ENCODE results near the gene TMEM50A. TPM values are rescaled to one million over a fixed set of nuclear protein-coding genes. Genes with fewer than 3 reads are reported as not detected.
"Not testable (repeated sequence)": the region's sequence is repeated elsewhere in the genome, so short reads cannot be mapped to it uniquely, and the experiment has no call there.

The TMEM50A gene
- total RNA-seq, 1 experiment from 2014 or later, result 95.9 TPM

DNA sequence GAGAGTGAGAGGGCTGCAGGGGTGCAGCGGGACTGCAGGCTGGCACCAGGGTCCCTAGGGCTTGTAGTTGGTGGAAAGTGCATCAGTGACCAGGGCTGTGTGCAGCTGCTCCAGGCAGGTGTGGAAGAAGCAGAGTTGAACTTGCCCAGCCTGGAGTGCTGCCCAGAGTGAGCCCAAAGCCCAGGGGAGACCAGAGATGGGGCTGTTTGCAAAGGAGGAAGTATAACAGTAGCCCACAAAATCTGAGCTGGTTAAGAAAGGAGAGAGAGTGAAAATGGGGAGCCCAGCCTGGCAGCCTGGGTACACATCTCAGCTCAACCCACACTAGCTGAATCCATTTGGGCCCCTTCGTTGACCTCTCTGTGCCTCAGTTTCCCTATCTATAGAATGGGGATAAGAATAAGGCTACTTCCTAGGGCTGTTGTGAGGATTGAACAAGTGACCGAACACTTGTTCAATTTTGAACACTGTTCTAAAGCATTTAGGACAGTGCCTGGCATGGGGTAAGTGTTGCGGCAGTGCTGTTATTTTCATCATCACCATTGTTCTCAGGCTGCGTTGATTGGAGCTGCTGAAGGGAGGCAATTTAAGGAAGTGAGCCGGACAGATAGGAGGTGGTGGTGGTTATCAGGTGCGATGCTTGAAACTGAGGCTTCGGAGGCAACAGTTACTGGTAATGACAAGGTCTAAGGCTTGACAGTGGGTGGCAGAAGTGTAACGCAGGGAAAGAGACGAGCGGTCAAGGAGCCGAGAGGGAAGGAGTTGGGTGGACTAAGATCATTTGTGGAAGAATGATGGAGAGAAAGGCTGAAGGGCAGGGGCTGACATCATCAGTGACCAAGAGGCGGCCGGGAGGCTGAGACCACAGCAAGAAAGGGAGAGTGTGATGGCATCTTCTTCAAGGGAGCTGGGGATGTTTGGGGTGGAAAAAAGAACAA lies 43.0 kb upstream of the TMEM50A start:
- not testable (repeated sequence) for H3K27ac Mint-ChIP-seq; H2BK15ac ChIP-seq (ENCODE audit: low read depth, low read length); H3K23me2 ChIP-seq (ENCODE audit: insufficient read length, low read depth, low read length, poor library complexity, severe bottlenecking); H3K79me1 ChIP-seq (ENCODE audit: insufficient read depth, low read depth, low read length, poor library complexity, severe bottlenecking); H3K23ac ChIP-seq (ENCODE audit: insufficient read length, low read depth, low read length); H3K14ac ChIP-seq (ENCODE audit: insufficient read depth, low read length); H4K20me1 ChIP-seq (ENCODE audit: control insufficient read depth, insufficient read depth, insufficient read length); H3K9me3 Mint-ChIP-seq; H2BK5ac ChIP-seq (ENCODE audit: insufficient read length, low read length); H3K9ac ChIP-seq (ENCODE audit: extremely low read depth, insufficient read length, low read length); H3K9me3 ChIP-seq (ENCODE audit: control insufficient read depth, low read depth, low read length); H3K4ac ChIP-seq (ENCODE audit: low read depth, low read length); H3K36me3 Mint-ChIP-seq (ENCODE audit: insufficient read depth in 1 of 3, low read depth in 3 of 3); H2AK5ac ChIP-seq (ENCODE audit: insufficient read length, low read length); H4K8ac ChIP-seq (replicated peaks; ENCODE audit: insufficient read length, low read depth, low read length); H4K91ac ChIP-seq (ENCODE audit: insufficient read length, low read depth, low read length); H3K79me2 ChIP-seq (ENCODE audit: insufficient read depth, low read length); H3K4me3 Mint-ChIP-seq; H3K18ac ChIP-seq (ENCODE audit: insufficient read length, low read depth, low read length); H3K27ac ChIP-seq (ENCODE audit: insufficient read length, low read depth, low read length); H3K56ac ChIP-seq (ENCODE audit: insufficient read length, low read depth, low read length); H2BK120ac ChIP-seq (ENCODE audit: low read depth, low read length, poor library complexity, severe bottlenecking); H3T11ph ChIP-seq (ENCODE audit: low read length); H2BK20ac ChIP-seq (ENCODE audit: low read depth, low read length, poor library complexity, severe bottlenecking); H3K4me1 ChIP-seq (ENCODE audit: insufficient read depth, low read length); DNase-seq; H2AFZ ChIP-seq (ENCODE audit: low read length); H3K4me1 Mint-ChIP-seq; H3K27me3 ChIP-seq (ENCODE audit: insufficient read depth, low read length); H3K4me2 ChIP-seq (ENCODE audit: insufficient read depth, insufficient read length, low read length); H4K5ac ChIP-seq (ENCODE audit: insufficient read length, low read depth, low read length); H3K27me3 Mint-ChIP-seq (ENCODE audit: low read depth); H2BK12ac ChIP-seq (ENCODE audit: insufficient read length, low read depth, low read length)
- no CpG with 5 or more reads among the region's 14 CpGs for WGBS (ENCODE audit: extremely low coverage, insufficient read length, low lambda C conversion rate)

DNA sequence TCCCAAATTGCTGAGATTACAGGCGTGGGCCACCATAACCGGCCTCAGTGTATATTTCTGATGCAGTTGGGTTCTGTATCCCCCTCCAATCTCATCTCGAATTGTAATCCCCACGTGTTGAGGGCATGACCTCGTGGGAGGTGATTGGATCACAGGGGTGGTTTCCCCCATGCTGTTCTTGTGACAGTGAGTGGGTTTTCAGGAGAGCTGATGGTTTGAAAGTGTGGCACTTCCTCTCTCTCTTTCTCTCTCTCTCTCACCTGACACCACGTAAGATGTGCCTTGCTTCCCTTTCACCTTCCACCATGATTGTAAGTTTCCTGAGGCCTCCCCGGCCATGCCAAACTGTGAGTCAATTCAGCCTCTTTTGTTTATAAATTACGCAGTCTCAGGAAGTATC lies 41.6 kb upstream of the TMEM50A start:
- H3K4me1 Mint-ChIP-seq; H3K4me2 ChIP-seq (ENCODE audit: insufficient read depth, insufficient read length, low read length); H3K23ac ChIP-seq (ENCODE audit: insufficient read length, low read depth, low read length); H4K91ac ChIP-seq (ENCODE audit: insufficient read length, low read depth, low read length); H3K18ac ChIP-seq (ENCODE audit: insufficient read length, low read depth, low read length); H3K4ac ChIP-seq (ENCODE audit: low read depth, low read length); H2BK15ac ChIP-seq (ENCODE audit: low read depth, low read length); H3K4me1 ChIP-seq (ENCODE audit: insufficient read depth, low read length); H3K9me3 Mint-ChIP-seq; H2AFZ ChIP-seq (ENCODE audit: low read length); H3K4me3 Mint-ChIP-seq; H3K27ac Mint-ChIP-seq; H3K79me2 ChIP-seq (ENCODE audit: insufficient read depth, low read length); H4K20me1 ChIP-seq (ENCODE audit: control insufficient read depth, insufficient read depth, insufficient read length); H4K5ac ChIP-seq (ENCODE audit: insufficient read length, low read depth, low read length); H3T11ph ChIP-seq (ENCODE audit: low read length); H2BK120ac ChIP-seq (ENCODE audit: low read depth, low read length, poor library complexity, severe bottlenecking); H2AK5ac ChIP-seq (ENCODE audit: insufficient read length, low read length); H2BK12ac ChIP-seq (ENCODE audit: insufficient read length, low read depth, low read length); H3K27me3 Mint-ChIP-seq (ENCODE audit: low read depth); H3K27ac ChIP-seq (ENCODE audit: insufficient read length, low read depth, low read length); DNase-seq; H3K27me3 ChIP-seq (ENCODE audit: insufficient read depth, low read length); H2BK20ac ChIP-seq (ENCODE audit: low read depth, low read length, poor library complexity, severe bottlenecking); H3K56ac ChIP-seq (ENCODE audit: insufficient read length, low read depth, low read length); H3K14ac ChIP-seq (ENCODE audit: insufficient read depth, low read length); H3K9me3 ChIP-seq (ENCODE audit: control insufficient read depth, low read depth, low read length); H2BK5ac ChIP-seq (ENCODE audit: insufficient read length, low read length); H3K36me3 Mint-ChIP-seq (ENCODE audit: insufficient read depth in 1 of 3, low read depth in 3 of 3); H3K9ac ChIP-seq (ENCODE audit: extremely low read depth, insufficient read length, low read length); H4K8ac ChIP-seq (replicated peaks; ENCODE audit: insufficient read length, low read depth, low read length); H3K23me2 ChIP-seq (ENCODE audit: insufficient read length, low read depth, low read length, poor library complexity, severe bottlenecking); H3K79me1 ChIP-seq (ENCODE audit: insufficient read depth, low read depth, low read length, poor library complexity, severe bottlenecking): not testable (repeated sequence)
- WGBS (ENCODE audit: extremely low coverage, insufficient read length, low lambda C conversion rate), result no CpG with 5 or more reads among the region's 8 CpGs
